ENCODE results near the gene FAM204A.

Gene FAM204A

GRCh38 chr10:118277871-118278270 lies 64.3 kb downstream of the FAM204A start:
- DNase-seq: no peak

- no peak for DNase-seq
These were observed 65.4 kb downstream of the FAM204A start for GRCh38 chr10:118276727-118277126.

- no peak for DNase-seq
These were observed 65.9 kb downstream of the FAM204A start for GRCh38 chr10:118276204-118276603.

DNA sequence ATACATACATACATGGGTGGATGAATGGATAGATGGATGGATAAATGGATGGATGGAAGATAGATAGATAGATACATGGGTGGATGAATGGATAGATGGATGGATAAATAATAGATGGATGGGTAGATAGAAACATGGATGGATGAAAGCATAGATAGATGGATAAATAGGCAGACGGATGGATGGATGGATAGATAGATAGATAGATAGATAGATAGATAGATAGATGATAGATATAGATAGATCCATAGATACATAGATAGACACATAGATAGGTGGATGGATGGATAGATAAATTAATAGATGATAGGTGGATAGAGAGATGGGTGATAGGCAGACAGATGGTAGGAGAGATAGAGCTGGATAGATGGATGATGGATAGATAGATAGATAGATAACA lies 68.5 kb downstream of the FAM204A start:
- no peak for DNase-seq

- no peak for DNase-seq
These were observed 69.4 kb downstream of the FAM204A start for GRCh38 chr10:118272767-118273166.

- no peak for DNase-seq
These were observed 69.9 kb downstream of the FAM204A start for GRCh38 chr10:118272149-118272721.

DNA sequence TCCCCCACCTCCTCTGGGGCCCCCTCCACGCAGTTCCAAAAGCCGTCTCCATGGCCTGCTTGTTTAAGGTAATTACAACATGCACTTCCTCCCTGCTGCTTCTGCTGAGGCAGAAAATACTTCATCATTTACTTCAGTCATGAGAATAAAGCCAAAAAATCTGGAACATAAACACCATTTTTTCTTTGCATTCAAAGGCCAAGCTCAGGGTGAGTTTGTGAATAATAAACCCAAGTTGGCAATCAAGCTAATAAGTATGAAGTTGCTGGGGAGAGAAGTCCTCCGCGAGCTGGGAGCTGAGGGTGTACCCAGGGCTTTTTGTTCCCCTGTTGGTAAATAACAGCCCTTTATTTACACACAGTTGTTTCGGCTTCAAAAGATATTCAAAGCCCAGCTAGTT lies 70.5 kb downstream of the FAM204A start:
- DNase-seq: no peak

- peak; percentile 92 for DNase-seq
These were observed 75.9 kb downstream of the FAM204A start for GRCh38 chr10:118266098-118266748.

DNA sequence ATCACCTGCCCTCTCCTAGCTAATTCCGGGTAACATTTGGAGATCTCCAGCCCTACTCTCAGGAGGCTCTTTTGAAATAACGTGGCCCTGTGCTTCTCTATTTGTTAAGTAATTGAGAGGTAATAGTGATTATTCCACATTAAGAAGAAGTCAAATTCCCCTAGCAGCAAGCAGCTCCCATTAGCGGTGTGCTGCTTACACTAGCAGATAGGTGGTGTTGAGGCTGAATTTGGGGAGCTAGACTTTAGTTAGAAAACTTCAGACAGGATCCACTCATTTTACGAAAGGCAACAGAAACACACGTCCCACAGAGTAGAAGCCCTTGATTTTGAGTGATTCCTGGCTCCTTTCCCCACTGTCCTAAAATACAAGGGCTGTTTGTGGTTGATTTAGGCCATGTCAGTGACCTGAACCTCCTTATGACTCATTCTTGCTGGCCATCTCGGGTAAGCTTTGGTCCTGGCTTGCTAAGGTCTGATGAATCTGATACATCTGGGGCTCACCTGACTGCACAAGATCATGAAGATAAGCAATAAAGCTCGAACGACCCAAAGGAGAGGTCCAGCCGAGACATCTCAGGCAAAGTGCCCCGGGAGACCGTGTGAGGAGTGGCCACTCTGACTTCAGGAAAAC lies 77.2 kb downstream of the FAM204A start:
- no peak for DNase-seq

DNA sequence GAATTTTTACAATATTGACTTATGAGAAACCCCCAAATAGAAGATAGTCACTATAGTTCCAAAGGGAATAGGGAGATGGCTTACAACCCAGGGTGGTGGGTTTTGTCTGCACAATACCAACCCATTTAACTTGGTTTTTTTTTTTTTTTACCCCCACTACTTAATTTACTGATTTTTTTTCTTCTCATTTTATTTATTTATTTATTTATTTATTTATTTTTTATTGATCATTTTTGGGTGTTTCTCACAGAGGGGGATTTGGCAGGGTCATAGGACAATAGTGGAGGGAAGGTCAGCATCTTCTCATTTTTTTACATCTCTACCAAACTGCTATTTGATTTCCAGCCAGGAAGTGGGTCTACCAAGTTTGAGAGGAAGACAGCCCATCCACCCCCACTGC lies 77.9 kb downstream of the FAM204A start:
- DNase-seq: no peak

DNA sequence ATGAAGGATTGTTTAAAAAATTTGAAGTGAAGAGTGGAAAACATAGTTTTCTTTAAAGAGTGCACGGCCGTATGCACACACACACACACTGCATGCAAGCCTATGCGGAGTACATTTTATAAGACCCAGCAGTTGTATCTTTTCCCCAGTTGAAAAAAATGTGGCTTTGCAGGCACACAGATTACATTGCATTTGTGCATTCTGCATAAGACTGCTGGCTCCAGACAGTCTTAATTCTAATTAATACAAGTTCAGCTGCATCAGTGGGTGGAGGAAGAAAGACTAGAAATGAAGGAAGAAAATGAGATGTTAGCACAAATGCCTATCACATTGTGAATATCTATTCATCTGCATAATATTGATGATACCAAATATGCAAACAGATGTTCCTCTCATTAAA lies 79.6 kb downstream of the FAM204A start:
- no peak for DNase-seq

- no peak for DNase-seq
These were observed 82.7 kb downstream of the FAM204A start for GRCh38 chr10:118259288-118259906.

DNA sequence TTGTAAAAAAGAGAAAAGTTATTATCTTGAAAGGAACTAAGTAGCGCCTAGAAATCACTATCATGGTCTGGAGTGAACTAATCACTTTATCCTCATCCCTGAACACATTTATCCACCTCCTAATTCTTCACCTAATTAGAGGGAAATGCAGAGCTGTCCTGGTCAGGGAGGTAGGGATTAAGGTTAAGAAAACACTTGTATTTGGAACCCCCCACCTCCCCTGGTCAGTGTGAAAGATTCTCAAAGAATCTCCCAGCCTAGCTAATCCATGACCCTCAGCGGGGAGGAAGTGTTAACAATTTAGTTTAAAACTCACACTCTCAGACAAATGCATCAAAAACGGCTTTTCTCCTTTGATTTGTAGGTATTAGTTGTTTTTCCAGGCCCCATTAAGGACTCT lies 83.8 kb downstream of the FAM204A start:
- no peak for DNase-seq

GRCh38 chr10:118256825-118257570 lies 85.1 kb downstream of the FAM204A start:
- DNase-seq: no peak

- DNase-seq: no peak
These were observed 85.9 kb downstream of the FAM204A start for GRCh38 chr10:118256209-118256608.

DNA sequence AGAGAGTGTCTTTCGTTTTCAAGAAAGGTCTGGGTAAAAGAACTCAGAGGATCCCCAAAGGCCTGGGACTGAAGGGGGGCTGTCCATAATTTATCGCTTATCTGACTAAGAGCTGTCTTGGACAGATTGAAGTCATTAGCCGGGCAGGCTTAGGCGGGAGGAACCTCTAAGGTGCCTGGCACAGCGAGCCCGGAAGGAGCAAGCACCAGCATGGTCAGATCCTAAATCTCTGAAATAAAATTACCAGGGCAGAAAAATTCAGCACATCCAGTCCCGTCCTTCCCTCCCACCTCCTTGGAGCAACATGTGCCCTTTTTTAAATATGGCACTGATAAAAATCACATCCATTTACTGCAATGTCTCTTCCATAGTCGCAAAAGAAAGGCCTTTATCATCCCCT lies 86.8 kb downstream of the FAM204A start:
- DNase-seq: no peak

- no peak for DNase-seq
These were observed 87.5 kb downstream of the FAM204A start for GRCh38 chr10:118254654-118255053.

DNA sequence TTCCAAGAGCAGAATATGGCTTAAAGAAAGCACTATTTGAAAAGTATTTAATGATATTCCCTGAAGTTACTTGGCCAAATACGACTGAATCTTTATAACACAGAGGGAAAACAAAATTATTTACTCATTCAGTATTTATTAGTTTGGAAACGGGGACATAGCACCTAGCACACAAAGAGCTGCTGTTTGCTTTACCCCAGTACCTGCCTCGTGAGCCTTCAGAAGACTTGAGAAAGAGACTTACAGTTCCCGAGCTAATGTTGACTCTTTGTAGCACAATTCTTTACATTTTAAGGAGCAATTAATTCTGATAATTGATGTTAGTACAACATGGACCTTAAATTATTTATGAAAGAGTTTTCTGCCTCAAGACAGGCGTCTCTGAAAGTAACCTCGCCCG lies 88.7 kb downstream of the FAM204A start:
- DNase-seq: no peak

GRCh38 chr10:118251791-118252190 lies 90.3 kb downstream of the FAM204A start:
- DNase-seq: no peak

GRCh38 chr10:118249714-118250113 lies 92.4 kb downstream of the FAM204A start:
- DNase-seq: no peak

Measured in NCI-H1417 treated with DMSO at 0.1 percent for 48 hours (cell line).